Neuronal stem cell (in vitro differentiated cells): ENCODE results near the gene CCDC57.
A peak's percentile ranks its signal among the peaks of the same experiment; 100 is the strongest.

ENCODE experiments used
- DNase-seq: peaks from one replicate; pipeline ENCODE4 v3.0.0-alpha.2; 2013; ENCODE audit warnings: low spot score
- H2AFZ ChIP-seq: one replicate; pipeline ENCODE4 v1.6.1; 2013; ENCODE audit warnings: mild to moderate bottlenecking, low read length, inconsistent platforms
- H2AK5ac ChIP-seq: 2 replicates; pipeline ENCODE4 v1.6.1; 2013; ENCODE audit warnings: low read depth, mild to moderate bottlenecking, inconsistent platforms, low read length, moderate library complexity, mixed read lengths
- H2BK120ac ChIP-seq: 2 replicates; pipeline ENCODE4 v1.6.1; 2013; ENCODE audit warnings: low read depth, mild to moderate bottlenecking, inconsistent platforms, low read length, moderate library complexity, mixed read lengths
- H2BK12ac ChIP-seq: one replicate; pipeline ENCODE4 v1.6.1; 2013; ENCODE audit warnings: low read length, inconsistent platforms
- H2BK15ac ChIP-seq: 2 replicates; pipeline ENCODE4 v1.6.1; 2013; ENCODE audit warnings: mild to moderate bottlenecking, low read length, inconsistent platforms, mixed read lengths
- H2BK5ac ChIP-seq: one replicate; pipeline ENCODE4 v1.6.1; 2013; ENCODE audit warnings: inconsistent platforms, mild to moderate bottlenecking, low read length, moderate library complexity
- H3K14ac ChIP-seq: one replicate; pipeline ENCODE4 v1.6.1; 2013; ENCODE audit warnings: low read length, inconsistent platforms
- H3K18ac ChIP-seq: 2 replicates; pipeline ENCODE4 v1.6.1; 2013; ENCODE audit warnings: low read length, inconsistent platforms
- H3K23ac ChIP-seq: 2 replicates; pipeline ENCODE4 v1.6.1; 2013; ENCODE audit warnings: low read depth, mild to moderate bottlenecking, mixed read lengths, low read length, inconsistent platforms; ENCODE audit not compliant: poor library complexity
- H3K27ac ChIP-seq: replicated peaks from 3 replicates; pipeline ENCODE4 v1.5.1; 2013; ENCODE audit warnings: low read length, inconsistent platforms
- H3K27me3 ChIP-seq, 3 experiments: 2 replicates each; pipeline ENCODE4 v1.6.1; 2013; ENCODE audit warnings: low read length in 3 of 3, mild to moderate bottlenecking in 2 of 3, inconsistent platforms in 1 of 3, low read depth in 1 of 3, mixed read lengths in 1 of 3, moderate library complexity in 1 of 3; ENCODE audit not compliant: control insufficient read depth in 3 of 3, insufficient read depth in 3 of 3
- H3K36me3 ChIP-seq, 2 donors: replicated peaks in 1 of 2; 2 replicates each; pipeline ENCODE4 v1.6.1; 2013; ENCODE audit warnings: low read length in 2 of 2; ENCODE audit not compliant: control insufficient read depth in 2 of 2, insufficient read depth in 2 of 2
- H3K4ac ChIP-seq: 2 replicates; pipeline ENCODE4 v1.6.1; 2013; ENCODE audit warnings: inconsistent platforms, mild to moderate bottlenecking, low read length, moderate library complexity
- H3K4me1 ChIP-seq, 2 donors: 1 replicate in 1 of 2; 2 replicates in 1 of 2; pipeline ENCODE4 v1.6.1; 2013; ENCODE audit warnings: low read length in 2 of 2, low read depth in 1 of 2; ENCODE audit not compliant: control insufficient read depth in 2 of 2, insufficient read depth in 1 of 2
- H3K4me2 ChIP-seq: one replicate; pipeline ENCODE4 v1.6.1; 2013; ENCODE audit warnings: mild to moderate bottlenecking, low read length, inconsistent platforms; ENCODE audit not compliant: insufficient read depth, poor library complexity, severe bottlenecking
- H3K4me3 ChIP-seq, 2 donors: 2 replicates each; pipeline ENCODE4 v1.5.1; 2013; ENCODE audit warnings: low read length in 2 of 2, mild to moderate bottlenecking in 2 of 2, inconsistent platforms in 1 of 2, moderate library complexity in 1 of 2
- H3K79me1 ChIP-seq: one replicate; pipeline ENCODE4 v1.6.1; 2013; ENCODE audit warnings: low read depth, mild to moderate bottlenecking, inconsistent platforms, low read length, moderate library complexity
- H3K9ac ChIP-seq: one replicate; pipeline ENCODE4 v1.6.1; 2013; ENCODE audit warnings: mild to moderate bottlenecking, low read depth, low read length, inconsistent platforms; ENCODE audit not compliant: poor library complexity
- H3K9me3 ChIP-seq, 2 donors: replicated peaks in 1 of 2; 2 replicates each; pipeline versions ENCODE3 to v1.6.1; 2013; ENCODE audit warnings: low read length in 2 of 2, mild to moderate bottlenecking in 2 of 2, inconsistent platforms in 1 of 2, low read depth in 1 of 2, mixed read lengths in 1 of 2, moderate library complexity in 1 of 2; ENCODE audit not compliant: control insufficient read depth in 2 of 2, insufficient read depth in 1 of 2
- H4K8ac ChIP-seq: one replicate; pipeline ENCODE4 v1.6.1; 2013; ENCODE audit warnings: low read depth, mild to moderate bottlenecking, inconsistent platforms, low read length, moderate library complexity
- H4K91ac ChIP-seq: one replicate; pipeline ENCODE4 v1.6.1; 2013; ENCODE audit warnings: low read length, low read depth, mild to moderate bottlenecking, inconsistent platforms; ENCODE audit not compliant: poor library complexity
- WGBS, 2 donors: extraction: QIAGEN DNeasy Blood & Tissue Kit; methylation state at CpG; one replicate each; pipeline ENCODE4 v1.1.7; 2013; ENCODE audit warnings: missing lambda C conversion rate in 2 of 2, mixed read lengths in 1 of 2; ENCODE audit not compliant: insufficient read length in 2 of 2, insufficient replicate concordance in 1 of 2; ENCODE audit errors: extremely low coverage in 2 of 2; 5-methylcytosine and 5-hydroxymethylcytosine counted together

The CCDC57 gene

DNA sequence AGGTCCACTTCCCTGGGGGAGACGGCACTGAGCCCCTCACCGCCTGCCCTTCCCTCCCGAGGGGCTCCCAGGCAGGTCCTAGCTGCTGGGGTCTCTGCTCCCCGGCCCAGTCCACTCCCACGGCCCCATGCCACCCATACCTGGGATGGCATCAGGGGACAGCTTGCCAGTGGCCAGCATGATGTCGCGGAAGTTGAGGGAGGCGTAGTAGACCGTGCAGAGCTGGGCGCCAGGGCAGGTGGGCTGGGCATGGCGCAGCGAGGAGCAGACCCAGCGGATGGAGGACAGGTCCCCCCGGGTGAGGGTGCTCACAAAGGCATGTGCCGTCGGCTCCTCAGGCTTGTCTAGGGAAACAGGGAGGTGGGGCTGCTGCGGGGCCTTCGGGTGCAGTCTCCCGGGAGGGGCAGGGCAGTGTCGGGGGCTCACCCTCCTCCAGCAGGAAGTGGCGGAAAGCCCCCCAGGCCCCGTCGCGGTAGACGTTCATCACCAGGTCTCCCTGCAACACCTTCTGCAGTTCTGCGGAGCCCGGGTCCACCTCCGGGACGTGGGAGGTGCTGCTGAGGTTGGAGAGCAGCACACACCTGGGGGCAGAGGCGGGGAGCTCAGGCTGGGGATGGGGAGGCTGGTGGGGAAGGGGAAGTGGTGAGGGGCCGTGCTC lies 128.1 kb downstream of the CCDC57 start:
- Histone ChIP-seq H3K4me1 (no peaks in the 10 kb centered on the region), H2BK5ac (peak overlapping the region; percentile 48), H3K4me3 (no peak overlapping the region), H3K79me1 (peaks cover 61% of the 10 kb centered on the region), H3K36me3 (peaks cover 93 to 99% of the 10 kb centered on the region in 2 donors), H2AFZ (no peak overlapping the region), H3K27ac (no peak overlapping the region), H3K9ac (no peak overlapping the region), H3K27me3 (no peaks in the 10 kb centered on the region), H4K8ac (no peak overlapping the region), H2BK15ac (no peak overlapping the region), H3K23ac (peak overlapping the region; percentile 85), H2AK5ac (no peak overlapping the region), H3K18ac (no peak overlapping the region), H3K14ac (no peak overlapping the region), H3K4ac (no peak overlapping the region), H2BK12ac (no peak overlapping the region), H2BK120ac (no peak overlapping the region), H4K91ac (no peak overlapping the region), H3K4me2 (no peak overlapping the region), H3K9me3 (no peaks in the 10 kb centered on the region)
- DNase-seq: no peak
- WGBS, 2 donors: no CpG with 5 or more reads among the region's 31 CpGs

DNA sequence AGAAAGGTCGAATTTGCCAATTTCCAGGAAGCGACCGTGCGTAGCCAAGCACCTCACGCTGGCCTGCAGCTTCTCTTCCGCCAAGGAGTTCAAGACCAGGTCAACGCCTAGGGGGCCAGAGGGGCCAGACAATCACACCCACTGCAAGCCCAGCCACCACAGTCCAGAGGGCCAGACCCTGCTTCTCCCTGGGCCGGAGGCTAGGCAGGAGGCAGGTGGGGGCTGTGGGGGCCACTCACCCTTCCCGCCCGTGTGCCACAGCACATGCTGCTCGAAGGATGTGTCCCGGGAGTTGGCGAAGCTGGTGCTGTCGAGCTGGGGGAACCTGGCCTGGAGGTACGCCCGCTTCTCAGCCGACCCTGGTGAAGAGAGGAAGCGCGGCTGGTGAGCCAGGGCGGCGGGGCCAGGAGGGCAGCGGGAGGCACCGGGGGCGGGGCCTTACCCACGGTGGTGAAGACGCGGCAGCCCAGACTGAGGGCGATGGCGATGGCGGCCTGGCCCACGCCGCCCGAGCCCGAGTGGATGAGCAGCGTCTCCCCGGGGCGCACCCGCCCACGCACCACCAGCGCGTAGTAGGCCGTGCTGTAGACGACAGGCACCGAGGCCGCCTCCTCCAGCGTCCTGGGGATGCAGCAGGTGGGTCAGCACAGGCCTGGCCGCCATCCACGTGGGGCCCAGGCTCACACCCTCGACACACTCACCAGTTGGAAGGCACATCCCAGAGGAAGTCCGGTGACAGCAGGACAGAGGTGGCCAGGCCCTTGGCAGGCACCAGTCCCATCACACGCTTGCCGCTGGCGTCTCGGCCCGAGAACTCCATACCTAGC lies 128.9 kb downstream of the CCDC57 start:
- no peak overlapping the region for H3K27ac ChIP-seq
- H3K4ac ChIP-seq: no peak overlapping the region
- peak overlapping the region; percentile 85 for H3K23ac ChIP-seq
- no peaks in the 10 kb centered on the region for H3K4me1 ChIP-seq
- no peak overlapping the region for H3K4me3 ChIP-seq
- H3K27me3 ChIP-seq: no peaks in the 10 kb centered on the region
- DNase-seq: no peak
- H3K4me2 ChIP-seq: no peak overlapping the region
- H4K8ac ChIP-seq: peak overlapping the region; percentile 43
- peaks cover 0 to 1% of the 10 kb centered on the region in 2 donors for H3K9me3 ChIP-seq
- peak overlapping the region; percentile 48 for H3K18ac ChIP-seq
- H2BK5ac ChIP-seq: peak overlapping the region; percentile 48
- peak overlapping the region; percentile 97 for H3K14ac ChIP-seq
- H2BK15ac ChIP-seq: no peak overlapping the region
- no peak overlapping the region for H2BK12ac ChIP-seq
- no peak overlapping the region for H4K91ac ChIP-seq
- H2AK5ac ChIP-seq: no peak overlapping the region
- no peak overlapping the region for H2BK120ac ChIP-seq
- H3K36me3 ChIP-seq: peaks cover 91 to 99% of the 10 kb centered on the region in 2 donors
- peaks cover 57% of the 10 kb centered on the region for H3K79me1 ChIP-seq
- H3K9ac ChIP-seq: peak overlapping the region; percentile 50
- WGBS, 2 donors: no CpG with 5 or more reads among the region's 55 CpGs
- no peak overlapping the region for H2AFZ ChIP-seq

DNA sequence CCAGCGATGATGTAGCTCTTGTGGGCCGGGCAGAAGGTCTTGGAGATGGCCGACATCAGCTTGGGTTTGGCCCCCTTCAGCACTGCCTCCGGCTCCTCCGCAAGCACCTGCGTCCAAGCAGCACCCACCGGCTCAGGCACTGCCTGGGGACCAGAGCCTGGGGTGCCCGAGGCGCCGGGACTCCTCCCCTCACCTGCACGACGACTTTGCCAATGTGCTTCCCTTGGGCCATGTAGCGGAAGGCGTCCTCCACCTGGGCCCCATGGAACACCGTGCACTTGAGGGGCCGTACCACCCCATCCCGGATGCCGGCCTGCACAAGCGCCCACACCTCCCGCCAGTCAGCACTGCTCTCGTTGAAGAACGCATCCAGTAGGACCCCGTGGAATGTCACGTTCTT lies 129.6 kb downstream of the CCDC57 start:
- Histone ChIP-seq H3K9ac (peak overlapping the region; percentile 60), H2BK12ac (no peak overlapping the region), H3K4me2 (no peak overlapping the region), H2BK15ac (no peak overlapping the region), H2AFZ (no peak overlapping the region), H3K4me3 (no peak overlapping the region), H3K18ac (peak overlapping the region; percentile 48), H4K8ac (peak overlapping the region; percentile 43), H2BK120ac (no peak overlapping the region), H3K9me3 (peaks cover 0 to 1% of the 10 kb centered on the region in 2 donors), H3K4me1 (no peaks in the 10 kb centered on the region), H3K23ac (peak overlapping the region; percentile 10), H3K14ac (no peak overlapping the region), H2AK5ac (no peak overlapping the region), H3K36me3 (peaks cover 86 to 99% of the 10 kb centered on the region in 2 donors), H3K27ac (no peak overlapping the region), H2BK5ac (no peak overlapping the region), H4K91ac (no peak overlapping the region), H3K4ac (no peak overlapping the region), H3K79me1 (peaks cover 52% of the 10 kb centered on the region), H3K27me3 (no peaks in the 10 kb centered on the region)
- no CpG with 5 or more reads among the region's 24 CpGs for WGBS, 2 donors
- DNase-seq: no peak

DNA sequence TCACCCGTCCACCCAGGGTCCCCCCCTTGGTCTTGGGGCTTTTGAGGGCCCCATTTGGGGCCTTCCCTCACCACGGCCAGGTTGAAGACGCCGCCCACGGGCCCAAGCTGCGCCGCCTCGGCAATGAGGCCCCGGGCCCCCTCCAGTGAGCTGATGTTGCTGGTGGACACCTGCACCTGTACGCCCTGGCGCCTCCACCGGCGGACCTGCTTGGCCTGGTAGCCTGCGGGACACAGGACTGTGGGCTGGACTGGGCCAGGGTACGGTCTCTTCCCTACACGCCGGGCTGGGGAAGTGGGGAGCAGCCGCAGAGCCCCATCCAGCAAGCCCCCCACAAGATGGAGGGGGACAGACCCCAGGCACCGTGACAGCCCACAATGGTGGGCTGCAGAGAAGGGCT lies 130.2 kb downstream of the CCDC57 start:
- H3K9ac ChIP-seq: no peak overlapping the region
- peaks cover 83 to 98% of the 10 kb centered on the region in 2 donors for H3K36me3 ChIP-seq
- no peak overlapping the region for H3K4ac ChIP-seq
- peak overlapping the region; percentile 78 for H2BK5ac ChIP-seq
- no peak overlapping the region for H3K4me2 ChIP-seq
- H3K27me3 ChIP-seq: no peaks in the 10 kb centered on the region
- H3K27ac ChIP-seq: no peak overlapping the region
- no peak overlapping the region for H2AK5ac ChIP-seq
- no peak overlapping the region for H3K4me3 ChIP-seq
- H3K23ac ChIP-seq: no peak overlapping the region
- H2BK12ac ChIP-seq: no peak overlapping the region
- H2AFZ ChIP-seq: no peak overlapping the region
- WGBS, 2 donors: no CpG with 5 or more reads among the region's 19 CpGs
- H3K79me1 ChIP-seq: peaks cover 46% of the 10 kb centered on the region
- H4K8ac ChIP-seq: no peak overlapping the region
- H2BK120ac ChIP-seq: no peak overlapping the region
- no peak for DNase-seq
- no peak overlapping the region for H3K18ac ChIP-seq
- H3K14ac ChIP-seq: no peak overlapping the region
- no peak overlapping the region for H2BK15ac ChIP-seq
- H3K4me1 ChIP-seq: peaks cover 0 to 3% of the 10 kb centered on the region in 2 donors
- peaks cover 0 to 1% of the 10 kb centered on the region in 2 donors for H3K9me3 ChIP-seq
- H4K91ac ChIP-seq: no peak overlapping the region
